Keratinocyte (primary cell): ENCODE measurements around the gene BIK.

Experiments
- CTCF ChIP-seq, 3 experiments: IDR thresholded peaks in 1 of 3; conservative IDR thresholded peaks in 1 of 3; optimal IDR thresholded peaks in 1 of 3; 2 replicates in 2 of 3; 3 replicates in 1 of 3; pipeline versions ENCODE3 to v1.5.1; 2011; ENCODE audit warnings: low read length in 3 of 3, mild to moderate bottlenecking in 3 of 3, moderate library complexity in 2 of 3, control low read depth in 1 of 3, inconsistent platforms in 1 of 3; ENCODE audit not compliant: insufficient read depth in 2 of 3; ENCODE audit errors: extremely low read depth in 1 of 3
- EZH2 ChIP-seq: IDR thresholded peaks from one replicate; pipeline ENCODE4 v1.6.1; 2012; ENCODE audit warnings: inconsistent platforms, mild to moderate bottlenecking, low read length, moderate library complexity

- TF ChIP-seq CTCF (optimal IDR thresholded peaks at IDR 0.05 in 1 of 3, IDR thresholded peaks at IDR 0.05 in 1 of 3, conservative IDR thresholded peaks at IDR 0.05 in 1 of 3; ENCODE audit: extremely low read depth in 1 of 3, insufficient read depth in 2 of 3, low read length in 3 of 3) (no peak), EZH2 (no peak)
These were observed 1.0 kb upstream of the BIK start for GRCh38 chr22:43109511-43109910.
